ENCODE data around the gene RASGRP1.

GRCh38 chr15:38530113-38530512, 34.5 kb downstream of the RASGRP1 start:
- TF ChIP-seq ARNT (IDR thresholded peaks at IDR 0.05) (no peak), HDGF (IDR thresholded peaks at IDR 0.05; ENCODE audit: borderline replicate concordance) (no peak), BHLHE40 (IDR thresholded peaks at IDR 0.05; ENCODE audit: borderline replicate concordance) (no peak), L3MBTL2 (conservative IDR thresholded peaks at IDR 0.05) (no peak), PKNOX1 (IDR thresholded peaks at IDR 0.05) (no peak)
